OCI-LY3 (cell line): ENCODE measurements around the gene ABCC6.

ENCODE experiments used
- H2AFZ ChIP-seq: fragments of 200-600, 300-600 bp; shearing (Covaris generic); 2 replicates; pipeline ENCODE4 v1.6.0; 2014; ENCODE audit warnings: antibody characterized with exemption, low read depth, low read length
- H3K27ac ChIP-seq: fragments of 200-600, 300-600 bp; sonication (generic); 2 replicates; pipeline ENCODE4 v1.5.1; 2014; ENCODE audit warnings: mild to moderate bottlenecking, low read length, moderate library complexity, mixed read lengths
- H3K27me3 ChIP-seq: fragments of 200-600, 300-600 bp; sonication (generic); 2 replicates; pipeline ENCODE4 v1.6.1; 2014; ENCODE audit warnings: low read depth, low read length, mixed read lengths
- H3K36me3 ChIP-seq: fragments of 200-600, 300-600 bp; sonication (generic); replicated peaks from 2 replicates; pipeline ENCODE3; 2014; ENCODE audit warnings: low read depth, low read length, mixed read lengths
- H3K4me1 ChIP-seq: fragments of 300-600, 200-600 bp; sonication (generic); 2 replicates; pipeline ENCODE4 v1.6.1; 2014; ENCODE audit warnings: low read length, mixed read lengths
- H3K4me2 ChIP-seq: fragments of 200-600, 300-600 bp; sonication (generic); 2 replicates; pipeline ENCODE4 v1.6.1; 2014; ENCODE audit warnings: low read length, mixed read lengths
- H3K4me3 ChIP-seq: fragments of 300-600, 200-600 bp; sonication (generic); 2 replicates; pipeline ENCODE4 v1.5.1; 2014; ENCODE audit warnings: antibody characterized with exemption, mild to moderate bottlenecking, low read length, moderate library complexity
- H3K79me2 ChIP-seq: fragments of 300-600, 200-600 bp; shearing (Covaris generic); 2 replicates; pipeline ENCODE4 v1.6.1; 2014; ENCODE audit warnings: mild to moderate bottlenecking, low read length, mixed read lengths
- H3K9ac ChIP-seq: fragments of 300-600, 200-600 bp; shearing (Covaris generic); 2 replicates; pipeline ENCODE4 v1.6.0; 2014; ENCODE audit warnings: mild to moderate bottlenecking, low read length, moderate library complexity
- H3K9me3 ChIP-seq: fragments of 200-600, 300-600 bp; shearing (Covaris generic); 2 replicates; pipeline ENCODE4 v1.6.1; 2014; ENCODE audit warnings: low read length, mixed read lengths; ENCODE audit not compliant: insufficient read depth
- H4K20me1 ChIP-seq: fragments of 200-600, 300-600 bp; sonication (generic); 2 replicates; pipeline ENCODE4 v1.6.1; 2016; ENCODE audit warnings: low read length, mixed read lengths; ENCODE audit not compliant: insufficient read depth
- EZH2phosphoT487 ChIP-seq: fragments of 200-600 bp; shearing (Covaris generic); IDR thresholded peaks from 2 replicates; pipeline ENCODE4 v1.6.1; 2018; ENCODE audit warnings: antibody characterized with exemption, mixed run types, low read depth
- TF ChIP-seq, protein P1 (sequence below): fragments of 200-600, 300-600 bp; sonication (generic); IDR thresholded peaks from 2 replicates; pipeline ENCODE4 v1.5.1; 2014; ENCODE audit warnings: antibody characterized with exemption, low read length, low read depth

Gene ABCC6

DNA sequence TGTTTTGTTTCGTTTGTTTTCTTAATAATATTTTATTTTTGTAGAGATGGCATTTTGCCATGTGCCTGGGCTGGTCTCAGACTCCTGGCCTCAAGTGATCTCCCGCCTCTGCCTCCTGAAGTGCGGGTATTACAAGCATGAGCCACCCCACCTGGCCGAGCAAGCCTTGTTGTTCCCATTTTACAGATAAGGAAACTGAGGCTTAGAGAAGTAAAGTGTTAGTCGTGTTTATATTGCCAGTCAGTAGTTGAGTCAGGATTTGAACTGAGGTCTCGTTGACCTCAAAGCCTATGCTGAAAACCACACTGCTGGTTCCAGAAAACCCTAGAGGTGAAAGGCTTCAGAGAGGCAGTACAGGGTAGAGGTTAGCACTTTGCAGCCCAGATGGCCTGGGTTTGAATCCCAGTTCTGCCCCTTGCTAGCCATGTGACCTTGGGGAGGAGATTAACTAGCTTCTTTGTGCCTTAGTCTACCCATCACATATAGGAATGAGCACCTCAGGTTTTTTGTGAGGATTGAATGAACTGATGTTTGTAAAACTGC lies 102.0 kb downstream of the ABCC6 start:
- Histone ChIP-seq H3K9me3 (peaks cover 16% of the 10 kb centered on the region; the same call in 1 of the 2 replicates), H3K9ac (no peak overlapping the region), H4K20me1 (no peaks in the 10 kb centered on the region), H3K79me2 (no peaks in the 10 kb centered on the region), H3K36me3 (peaks cover 82% of the 10 kb centered on the region), H3K4me1 (no peaks in the 10 kb centered on the region), H2AFZ (no peak overlapping the region), H3K27me3 (no peaks in the 10 kb centered on the region), H3K4me3 (no peak overlapping the region), H3K4me2 (no peak overlapping the region), H3K27ac (no peak overlapping the region)
- TF ChIP-seq, protein P1, sequence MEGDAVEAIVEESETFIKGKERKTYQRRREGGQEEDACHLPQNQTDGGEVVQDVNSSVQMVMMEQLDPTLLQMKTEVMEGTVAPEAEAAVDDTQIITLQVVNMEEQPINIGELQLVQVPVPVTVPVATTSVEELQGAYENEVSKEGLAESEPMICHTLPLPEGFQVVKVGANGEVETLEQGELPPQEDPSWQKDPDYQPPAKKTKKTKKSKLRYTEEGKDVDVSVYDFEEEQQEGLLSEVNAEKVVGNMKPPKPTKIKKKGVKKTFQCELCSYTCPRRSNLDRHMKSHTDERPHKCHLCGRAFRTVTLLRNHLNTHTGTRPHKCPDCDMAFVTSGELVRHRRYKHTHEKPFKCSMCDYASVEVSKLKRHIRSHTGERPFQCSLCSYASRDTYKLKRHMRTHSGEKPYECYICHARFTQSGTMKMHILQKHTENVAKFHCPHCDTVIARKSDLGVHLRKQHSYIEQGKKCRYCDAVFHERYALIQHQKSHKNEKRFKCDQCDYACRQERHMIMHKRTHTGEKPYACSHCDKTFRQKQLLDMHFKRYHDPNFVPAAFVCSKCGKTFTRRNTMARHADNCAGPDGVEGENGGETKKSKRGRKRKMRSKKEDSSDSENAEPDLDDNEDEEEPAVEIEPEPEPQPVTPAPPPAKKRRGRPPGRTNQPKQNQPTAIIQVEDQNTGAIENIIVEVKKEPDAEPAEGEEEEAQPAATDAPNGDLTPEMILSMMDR, result no peak
- no peak for TF ChIP-seq EZH2phosphoT487

DNA sequence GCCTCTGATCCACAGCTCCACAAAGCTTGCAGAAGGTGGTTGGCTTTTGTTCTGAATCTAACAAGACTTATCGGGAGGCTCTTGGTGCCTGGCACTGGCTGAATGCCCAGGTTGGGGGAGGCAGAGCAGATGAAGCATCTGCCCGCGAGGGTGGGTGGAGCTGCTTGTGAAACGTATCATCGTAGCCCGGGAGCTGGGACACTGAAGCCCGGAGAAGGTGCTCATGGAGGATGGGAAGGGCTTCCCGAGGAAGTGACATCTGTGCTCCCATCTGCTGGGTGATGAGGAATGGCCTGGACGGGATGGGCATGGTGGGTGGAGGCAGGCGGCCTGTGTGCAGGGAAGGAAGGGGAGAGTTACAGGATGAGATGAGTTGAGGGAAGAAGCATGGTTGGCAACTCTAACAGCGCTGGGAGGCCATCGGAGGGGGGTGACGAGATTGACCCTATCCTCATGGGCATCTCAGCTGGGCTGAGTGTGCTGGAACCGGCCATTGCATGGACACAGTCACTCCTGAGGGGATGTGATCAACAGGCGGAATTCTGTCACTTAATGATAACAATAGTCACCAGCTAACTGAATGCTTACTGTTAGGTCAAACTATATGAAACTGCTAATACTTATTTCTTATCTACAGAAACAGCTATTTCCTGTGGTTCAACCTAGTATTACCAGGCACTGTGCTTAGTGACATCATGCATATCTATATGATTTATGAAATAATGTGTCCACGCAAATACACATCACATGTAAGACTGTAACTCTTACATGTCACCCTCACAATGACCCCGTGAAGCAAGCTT lies 102.7 kb downstream of the ABCC6 start:
- Histone ChIP-seq H3K9me3 (peaks cover 16% of the 10 kb centered on the region; the same call in 1 of the 2 replicates), H3K27me3 (no peaks in the 10 kb centered on the region), H3K79me2 (no peaks in the 10 kb centered on the region), H3K36me3 (peaks cover 86% of the 10 kb centered on the region), H3K4me3 (no peak overlapping the region), H3K4me2 (no peak overlapping the region), H3K9ac (no peak overlapping the region), H3K27ac (no peak overlapping the region), H4K20me1 (no peaks in the 10 kb centered on the region), H2AFZ (no peak overlapping the region), H3K4me1 (no peaks in the 10 kb centered on the region)
- TF ChIP-seq, protein P1, result no peak
- TF ChIP-seq EZH2phosphoT487, result no peak

DNA sequence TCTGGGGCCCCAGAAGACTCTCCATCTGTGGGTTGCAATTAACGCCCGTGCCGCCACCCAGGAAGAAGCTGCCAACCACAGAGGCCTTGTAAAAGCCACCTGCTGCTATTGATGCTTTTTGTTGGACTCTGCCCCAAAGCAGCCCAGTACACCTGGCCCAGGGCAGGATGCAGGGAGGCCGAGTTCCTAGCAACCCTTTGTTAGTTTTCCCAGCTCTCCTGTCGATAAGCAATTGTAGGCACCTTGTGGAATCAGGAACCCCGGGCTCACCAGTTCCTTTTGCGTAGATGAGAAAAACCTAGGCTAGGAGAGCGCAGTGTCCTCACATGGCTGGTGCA lies 103.3 kb downstream of the ABCC6 start:
- Histone ChIP-seq H3K4me1 (no peaks in the 10 kb centered on the region), H3K9ac (no peak overlapping the region), H3K36me3 (peaks cover 90% of the 10 kb centered on the region), H3K27me3 (no peaks in the 10 kb centered on the region), H4K20me1 (no peaks in the 10 kb centered on the region), H3K4me3 (no peak overlapping the region), H3K27ac (no peak overlapping the region), H2AFZ (no peak overlapping the region), H3K4me2 (no peak overlapping the region), H3K79me2 (no peaks in the 10 kb centered on the region), H3K9me3 (peaks cover 16% of the 10 kb centered on the region; the same call in 1 of the 2 replicates)
- TF ChIP-seq EZH2phosphoT487, result no peak
- TF ChIP-seq, protein P1, result no peak

DNA sequence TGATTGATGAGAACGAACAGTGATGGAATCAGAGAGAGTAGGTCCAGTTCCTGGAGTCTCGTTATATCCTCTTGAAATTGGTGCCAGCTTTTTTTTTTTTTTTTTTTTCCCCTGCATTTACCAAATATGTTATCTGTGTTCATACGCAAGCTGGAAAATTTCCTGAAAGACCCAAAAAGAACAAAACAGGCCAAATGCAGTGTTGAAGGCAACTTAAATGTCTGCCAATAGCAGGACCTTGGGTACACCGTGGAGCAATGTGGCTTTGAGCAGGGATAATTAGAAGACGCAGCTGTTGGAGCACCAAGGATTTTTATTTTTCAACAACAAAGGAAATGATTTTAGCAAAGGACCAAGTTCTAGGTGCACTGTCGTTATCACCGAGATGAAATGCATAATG lies 105.0 kb downstream of the ABCC6 start:
- no peak overlapping the region for H3K9ac ChIP-seq
- H3K9me3 ChIP-seq, result peaks cover 16% of the 10 kb centered on the region; the same call in 1 of the 2 replicates
- no peaks in the 10 kb centered on the region for H4K20me1 ChIP-seq
- no peaks in the 10 kb centered on the region for H3K27me3 ChIP-seq
- no peak for TF ChIP-seq EZH2phosphoT487
- TF ChIP-seq, protein P1, result no peak
- H2AFZ ChIP-seq, result no peak overlapping the region
- no peak overlapping the region for H3K4me2 ChIP-seq
- no peak overlapping the region for H3K4me3 ChIP-seq
- H3K4me1 ChIP-seq, result no peaks in the 10 kb centered on the region
- H3K27ac ChIP-seq, result no peak overlapping the region
- no peaks in the 10 kb centered on the region for H3K79me2 ChIP-seq
- H3K36me3 ChIP-seq, result peaks cover 89% of the 10 kb centered on the region
